T-helper 1 cell treated with Interleukin-12 subunit alpha and Interleukin-12 subunit beta and Interleukin-4 antibody, amounts not matched to agents 30 ng/mL and 1 ng/mL, for 36 hours (primary cell): ENCODE measurements around the gene PNLIPRP2. TPM values are rescaled to one million over a fixed set of nuclear protein-coding genes. Genes with fewer than 3 reads are reported as not detected.

Experiments used
- intact Hi-C: fragments of 100-400 bp; cut with micrococcal nuclease; formaldehyde crosslinking; loops from one replicate; pipeline ENCODE4 v1.15.1; 2024
- total RNA-seq: library from RNA; stranded (reverse); gene quantifications from 2 replicates; pipeline ENCODE4 v1.2.3, GENCODE V29; 2022

PNLIPRP2 gene
- total RNA-seq, 1 donor from 2014 or later: not detected

DNA sequence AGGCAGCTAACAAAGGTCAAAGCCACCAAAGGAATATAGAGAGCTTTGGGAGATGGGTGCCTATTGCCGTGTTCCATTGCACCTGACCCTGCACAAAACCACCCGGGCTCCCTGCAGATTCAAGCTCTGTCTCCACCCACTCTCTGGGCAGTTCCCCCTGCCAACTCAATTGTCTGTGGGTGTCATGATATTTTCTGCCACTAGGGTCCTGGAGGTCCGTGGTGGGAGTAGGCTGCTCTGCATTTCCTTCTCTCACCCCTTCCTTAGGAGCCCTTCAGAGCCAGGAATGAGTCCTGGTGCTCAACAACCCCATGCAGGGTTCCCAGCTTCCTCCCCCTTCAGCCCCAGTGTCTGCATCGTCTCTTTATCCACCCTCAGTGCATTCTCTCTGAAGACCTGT, 34.1 kb downstream of the PNLIPRP2 start:
- intact Hi-C loops: no loop called here

DNA sequence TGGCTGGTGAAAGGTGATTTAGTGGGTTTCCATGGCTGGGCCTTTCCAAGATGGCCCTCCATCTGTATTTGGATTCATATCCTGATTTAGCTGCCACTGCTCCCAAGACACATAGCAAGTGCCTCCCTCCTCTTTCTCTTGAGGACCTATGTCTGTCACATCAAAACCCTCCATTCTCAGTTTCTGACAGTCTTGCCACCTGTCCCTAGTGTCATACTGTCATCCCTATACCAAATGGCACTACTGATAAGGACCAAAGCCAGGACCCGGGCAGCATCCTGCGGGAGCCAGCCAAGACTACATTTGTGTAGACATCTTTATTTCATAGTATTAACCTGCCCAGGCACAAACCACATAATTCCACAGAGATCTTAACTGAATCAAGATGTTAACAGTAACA, 34.8 kb downstream of the PNLIPRP2 start:
- intact Hi-C loops: no loop called here

DNA sequence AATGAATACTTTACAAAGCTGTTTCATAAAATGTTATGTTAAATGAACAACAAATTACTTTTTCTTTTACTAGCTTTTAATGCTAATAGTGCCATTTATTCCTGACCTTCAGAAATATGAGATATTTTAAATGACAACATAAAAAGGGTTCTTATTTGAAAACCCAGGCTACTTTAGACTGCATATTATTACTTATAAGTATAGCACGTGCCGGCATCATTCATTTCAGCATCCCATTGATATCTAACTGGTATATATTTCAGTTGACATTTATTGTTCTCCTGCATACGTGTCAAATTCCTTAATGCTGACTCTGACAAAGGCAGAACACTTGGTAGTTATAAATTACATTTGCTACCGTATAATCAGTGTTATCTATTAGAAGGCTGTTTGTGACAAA, 35.3 kb downstream of the PNLIPRP2 start:
- intact Hi-C loops: no loop called here

DNA sequence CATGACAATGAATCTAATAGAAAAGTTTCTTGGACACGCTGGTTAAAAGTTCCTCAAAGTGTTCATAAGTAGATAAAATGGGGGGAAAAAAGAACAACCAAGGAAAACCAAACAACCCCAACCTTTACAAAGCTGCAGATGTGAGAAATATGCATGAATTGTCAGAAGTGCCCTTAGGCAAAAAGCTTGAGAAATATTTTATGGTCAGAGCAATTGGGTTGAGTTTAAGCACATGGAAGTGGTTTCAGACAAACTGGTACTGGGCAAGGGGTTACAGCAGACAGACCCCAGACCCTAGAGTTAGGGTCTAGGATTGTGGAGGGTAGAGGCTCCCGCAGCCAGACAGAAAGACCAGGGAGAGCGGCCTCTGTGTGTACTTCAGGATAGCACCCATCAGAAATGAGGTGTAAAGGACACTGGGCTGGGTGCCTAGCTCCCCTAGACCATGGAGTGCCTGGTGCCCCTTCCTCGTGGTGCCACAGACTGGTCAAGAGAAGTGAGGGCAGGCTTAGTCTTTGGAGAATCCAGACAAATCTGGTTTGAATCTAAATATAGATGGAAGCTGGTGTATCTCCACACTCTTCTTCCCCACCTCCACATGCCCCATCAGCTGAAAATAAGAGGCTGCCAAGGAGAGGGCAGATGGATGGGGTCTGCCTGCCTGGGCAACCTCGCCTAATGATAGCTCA, 37.3 kb downstream of the PNLIPRP2 start:
- intact Hi-C loops: no loop called here

- intact Hi-C loops: no loop called here
These were observed 38.4 kb downstream of the PNLIPRP2 start for GRCh38 chr10:116659049-116659670.

GRCh38 chr10:116660860-116661259, 40.1 kb downstream of the PNLIPRP2 start:
- intact Hi-C loops: no loop called here

- intact Hi-C loops: no loop called here
These were observed 42.6 kb downstream of the PNLIPRP2 start for GRCh38 chr10:116663342-116663741.

DNA sequence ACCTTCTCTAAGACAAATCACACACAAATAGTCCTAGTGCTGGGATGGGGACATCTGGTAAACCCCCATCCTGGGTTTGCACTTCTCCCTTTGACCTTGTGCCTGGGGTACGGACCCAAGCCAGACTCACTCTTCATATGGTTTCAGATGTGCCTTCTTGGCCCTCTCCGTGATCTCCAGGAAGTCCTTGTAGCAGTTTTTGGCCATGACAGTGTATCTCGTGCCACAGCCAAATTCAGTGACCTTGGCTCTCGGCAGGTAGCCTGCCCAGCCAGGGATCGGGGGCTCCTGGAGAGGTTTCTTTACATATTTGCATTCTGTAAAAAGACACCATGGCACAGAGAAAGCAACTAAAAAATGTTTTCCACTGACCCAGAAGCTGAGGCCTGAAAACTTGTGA, 43.9 kb downstream of the PNLIPRP2 start:
- intact Hi-C loops: no loop called here

- intact Hi-C loops: no loop called here
These were observed 44.9 kb downstream of the PNLIPRP2 start for GRCh38 chr10:116665541-116666125.

DNA sequence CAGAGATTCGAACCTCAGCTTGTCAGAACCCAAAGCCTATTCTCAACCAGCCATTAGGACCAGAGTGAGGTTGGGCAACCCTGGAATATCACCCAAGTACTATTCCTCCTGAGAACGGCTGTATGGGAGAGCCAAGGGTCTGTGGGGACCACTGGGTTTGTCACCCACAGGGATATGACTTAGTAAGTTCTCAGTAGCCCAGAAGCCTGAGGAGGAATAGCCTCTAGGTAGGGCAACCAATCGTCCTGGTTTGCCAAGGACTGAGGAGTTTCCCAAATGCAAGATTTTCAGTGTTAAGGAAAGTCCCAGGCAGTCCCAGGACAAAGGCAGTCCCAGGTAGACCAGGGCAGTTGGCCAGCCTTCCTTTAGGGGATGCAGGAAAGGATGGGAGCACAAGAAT, 46.7 kb downstream of the PNLIPRP2 start:
- intact Hi-C loops: no loop called here

DNA sequence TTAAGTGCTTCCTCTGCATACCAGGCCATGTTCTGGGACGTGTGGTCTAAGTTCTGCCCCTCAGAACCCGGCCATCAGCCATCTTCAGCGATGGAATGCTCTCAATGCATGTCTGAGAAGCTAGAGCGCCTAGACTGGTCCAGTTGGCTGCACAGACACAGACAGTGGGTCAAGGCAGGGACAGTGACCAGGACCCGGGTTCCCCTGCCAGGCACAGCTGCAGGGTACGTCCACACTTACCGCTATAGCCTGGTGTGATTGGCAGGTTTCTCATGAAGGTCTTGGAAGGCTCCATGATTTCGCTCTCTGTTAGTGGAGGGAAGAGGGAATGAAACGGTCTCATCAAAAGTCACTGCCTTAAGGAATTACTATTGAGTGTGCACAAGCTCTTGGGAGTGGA, 47.3 kb downstream of the PNLIPRP2 start:
- intact Hi-C loops: no loop called here

- intact Hi-C loops: no loop called here
These were observed 47.7 kb downstream of the PNLIPRP2 start for GRCh38 chr10:116668446-116668845.

- intact Hi-C loops: no loop called here
These were observed 48.3 kb downstream of the PNLIPRP2 start for GRCh38 chr10:116669080-116669479.

- intact Hi-C loops: no loop called here
These were observed 49.3 kb downstream of the PNLIPRP2 start for GRCh38 chr10:116669832-116670644.

GRCh38 chr10:116670706-116671105, 50.0 kb downstream of the PNLIPRP2 start:
- intact Hi-C loops: no loop called here

GRCh38 chr10:116671274-116671926, 50.6 kb downstream of the PNLIPRP2 start:
- intact Hi-C loops: no loop called here

DNA sequence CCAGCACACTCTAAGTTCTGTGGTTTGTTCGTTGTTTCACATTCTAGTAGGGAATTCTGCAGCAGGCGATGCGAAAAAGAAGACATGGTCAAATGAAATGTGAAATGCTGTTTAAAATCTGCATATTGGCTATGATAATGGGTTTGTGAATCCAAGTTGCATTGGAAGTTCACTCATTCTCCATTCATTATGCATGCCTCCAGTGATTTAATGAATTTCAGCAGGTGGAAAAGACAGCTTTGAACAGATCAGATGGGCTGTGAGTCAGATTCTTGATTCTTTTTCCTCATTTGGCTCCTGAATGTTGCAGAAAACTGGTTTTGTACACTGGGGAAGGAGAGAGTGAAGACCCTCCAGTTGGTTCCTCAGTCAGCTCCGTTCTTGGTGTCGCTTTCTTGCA, 52.1 kb downstream of the PNLIPRP2 start:
- intact Hi-C loops: no loop called here

DNA sequence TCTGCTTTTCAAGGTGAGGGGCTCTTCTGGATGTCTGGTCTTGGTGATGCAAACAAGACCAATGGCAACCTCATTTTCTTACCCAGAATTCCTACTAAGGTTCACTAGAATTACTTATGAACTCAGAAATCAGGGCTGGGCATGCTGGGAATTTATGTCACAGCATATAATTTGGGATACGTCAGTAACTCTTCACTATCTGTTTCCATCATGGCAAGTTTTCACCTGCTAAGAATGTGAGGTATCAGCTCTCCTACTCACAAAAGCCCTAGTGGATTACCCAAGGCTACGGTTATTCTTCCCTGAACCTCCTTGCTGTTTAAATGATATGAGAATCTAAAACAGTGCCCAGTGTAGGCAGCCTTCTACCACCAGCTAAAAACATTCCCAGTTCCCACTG, 53.1 kb downstream of the PNLIPRP2 start:
- intact Hi-C loops: no loop called here

DNA sequence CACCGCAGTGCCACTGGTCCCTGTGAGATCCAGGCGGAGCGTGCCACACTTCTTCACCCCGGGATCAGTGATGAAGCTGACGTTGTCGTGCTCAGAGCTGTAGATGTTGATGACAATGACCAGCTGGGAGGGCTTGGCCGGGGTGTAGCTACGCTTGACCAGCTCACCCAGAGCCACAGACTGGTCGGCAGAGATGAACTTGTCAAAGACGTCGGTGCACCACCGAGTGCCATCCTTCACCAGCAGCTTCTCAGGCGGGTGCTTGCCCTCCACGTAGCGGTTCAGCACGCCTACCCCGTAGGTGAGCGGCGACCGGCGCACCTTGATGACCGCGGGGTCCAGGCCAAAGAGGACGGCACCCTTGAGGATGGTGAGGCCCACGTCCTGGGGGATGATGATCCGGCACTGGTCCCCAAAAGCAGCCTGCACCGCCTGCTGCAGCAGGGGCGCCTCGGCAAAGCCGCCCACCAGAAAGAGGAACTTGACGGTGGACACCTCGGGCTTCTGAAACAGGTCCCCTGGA, 54.2 kb downstream of the PNLIPRP2 start:
- intact Hi-C loops: no loop called here

- intact Hi-C loops: no loop called here
These were observed 55.4 kb downstream of the PNLIPRP2 start for GRCh38 chr10:116676118-116676517.

- intact Hi-C loops: no loop called here
These were observed 55.9 kb downstream of the PNLIPRP2 start for GRCh38 chr10:116676633-116677032.
